ENCODE data around the gene RIIAD1. TPM values are rescaled to one million over a fixed set of nuclear protein-coding genes. Genes with fewer than 3 reads are reported as not detected.
A peak's percentile ranks its signal among the peaks of the same experiment; 100 is the strongest.
"Not testable (repeated sequence)": the region's sequence is repeated elsewhere in the genome, so short reads cannot be mapped to it uniquely, and the experiment has no call there.

Gene RIIAD1
- total and polyA plus RNA-seq, 2 donors from 2014 or later = 4.0 TPM; not detected in 1

GRCh38 chr1:151729157-151729965 lies 8.0 kb downstream of the RIIAD1 start:
- no peak for DNase-seq
- no peak for FAIRE-seq
- H3K9me3 ChIP-seq (ENCODE audit: control insufficient read depth in 2 of 3, insufficient read depth in 1 of 3, low read length in 3 of 3) = no peaks in the 10 kb centered on the region
- TF ChIP-seq, protein P1, sequence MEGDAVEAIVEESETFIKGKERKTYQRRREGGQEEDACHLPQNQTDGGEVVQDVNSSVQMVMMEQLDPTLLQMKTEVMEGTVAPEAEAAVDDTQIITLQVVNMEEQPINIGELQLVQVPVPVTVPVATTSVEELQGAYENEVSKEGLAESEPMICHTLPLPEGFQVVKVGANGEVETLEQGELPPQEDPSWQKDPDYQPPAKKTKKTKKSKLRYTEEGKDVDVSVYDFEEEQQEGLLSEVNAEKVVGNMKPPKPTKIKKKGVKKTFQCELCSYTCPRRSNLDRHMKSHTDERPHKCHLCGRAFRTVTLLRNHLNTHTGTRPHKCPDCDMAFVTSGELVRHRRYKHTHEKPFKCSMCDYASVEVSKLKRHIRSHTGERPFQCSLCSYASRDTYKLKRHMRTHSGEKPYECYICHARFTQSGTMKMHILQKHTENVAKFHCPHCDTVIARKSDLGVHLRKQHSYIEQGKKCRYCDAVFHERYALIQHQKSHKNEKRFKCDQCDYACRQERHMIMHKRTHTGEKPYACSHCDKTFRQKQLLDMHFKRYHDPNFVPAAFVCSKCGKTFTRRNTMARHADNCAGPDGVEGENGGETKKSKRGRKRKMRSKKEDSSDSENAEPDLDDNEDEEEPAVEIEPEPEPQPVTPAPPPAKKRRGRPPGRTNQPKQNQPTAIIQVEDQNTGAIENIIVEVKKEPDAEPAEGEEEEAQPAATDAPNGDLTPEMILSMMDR (IDR thresholded peaks at IDR 0.05; ENCODE audit: borderline replicate concordance, extremely low read depth, insufficient read depth) = no peak
- no peaks in the 10 kb centered on the region for H3K36me3 ChIP-seq (ENCODE audit: control insufficient read depth in 2 of 3, insufficient read depth in 3 of 3, low read length in 3 of 3)
- H3K4me3 ChIP-seq (ENCODE audit: low read length in 3 of 3) = peak overlapping the region in 1 of 3 donors; percentile 41
- H3K27ac ChIP-seq (ENCODE audit: low read depth in 2 of 2, low read length in 2 of 2) = no peak overlapping the region
- peaks cover 0 to 8% (median 0%) of the 10 kb centered on the region in 3 donors for H3K4me1 ChIP-seq (ENCODE audit: control insufficient read depth in 2 of 3, insufficient read depth in 2 of 3, low read depth in 1 of 3, low read length in 3 of 3)
- intact Hi-C loops (cut with DNase I) = no loop called here
- H3K9ac ChIP-seq (ENCODE audit: low read length in 3 of 3) = no peak overlapping the region
- no peaks in the 10 kb centered on the region for H3K27me3 ChIP-seq (ENCODE audit: control insufficient read depth, insufficient read depth, low read length)

GRCh38 chr1:151729966-151730291 lies 8.6 kb downstream of the RIIAD1 start:
- no peaks in the 10 kb centered on the region for H3K36me3 ChIP-seq (ENCODE audit: control insufficient read depth in 2 of 3, insufficient read depth in 3 of 3, low read length in 3 of 3)
- intact Hi-C loops (cut with DNase I) = loop anchor here (10.0 kb wide), 2 partner anchors 125 to 195 kb away; no protein-coding TSS in a partner anchor
- TF ChIP-seq, protein P1 (IDR thresholded peaks at IDR 0.05; ENCODE audit: borderline replicate concordance, extremely low read depth, insufficient read depth) = no peak
- no peak overlapping the region for H3K4me3 ChIP-seq (ENCODE audit: low read length in 3 of 3)
- no peaks in the 10 kb centered on the region for H3K9me3 ChIP-seq (ENCODE audit: control insufficient read depth in 2 of 3, insufficient read depth in 1 of 3, low read length in 3 of 3)
- DNase-seq = no peak
- no peak for FAIRE-seq
- H3K9ac ChIP-seq (ENCODE audit: low read length in 3 of 3) = no peak overlapping the region
- H3K4me1 ChIP-seq (ENCODE audit: control insufficient read depth in 2 of 3, insufficient read depth in 2 of 3, low read depth in 1 of 3, low read length in 3 of 3) = peaks cover 0 to 8% (median 0%) of the 10 kb centered on the region in 3 donors
- H3K27ac ChIP-seq (ENCODE audit: low read depth in 2 of 2, low read length in 2 of 2) = no peak overlapping the region
- no peaks in the 10 kb centered on the region for H3K27me3 ChIP-seq (ENCODE audit: control insufficient read depth, insufficient read depth, low read length)

- no peaks in the 10 kb centered on the region for H3K36me3 ChIP-seq (ENCODE audit: control insufficient read depth in 2 of 3, insufficient read depth in 3 of 3, low read length in 3 of 3)
- H3K9ac ChIP-seq (ENCODE audit: low read length in 3 of 3) = no peak overlapping the region
- FAIRE-seq (no peak), DNase-seq (no peak)
- no peak overlapping the region for H3K27ac ChIP-seq (ENCODE audit: low read depth in 2 of 2, low read length in 2 of 2)
- peaks cover 0 to 8% (median 0%) of the 10 kb centered on the region in 3 donors for H3K4me1 ChIP-seq (ENCODE audit: control insufficient read depth in 2 of 3, insufficient read depth in 2 of 3, low read depth in 1 of 3, low read length in 3 of 3)
- H3K27me3 ChIP-seq (ENCODE audit: control insufficient read depth, insufficient read depth, low read length) = no peaks in the 10 kb centered on the region
- TF ChIP-seq, protein P1 (IDR thresholded peaks at IDR 0.05; ENCODE audit: borderline replicate concordance, extremely low read depth, insufficient read depth) = no peak
- intact Hi-C loops (cut with DNase I) = loop anchor here (10.0 kb wide), 2 partner anchors 128 to 198 kb away; no protein-coding TSS in a partner anchor
- no peak overlapping the region for H3K4me3 ChIP-seq (ENCODE audit: low read length in 3 of 3)
- H3K9me3 ChIP-seq (ENCODE audit: control insufficient read depth in 2 of 3, insufficient read depth in 1 of 3, low read length in 3 of 3) = peaks cover 0 to 7% (median 0%) of the 10 kb centered on the region in 3 donors
These were observed 11.8 kb downstream of the RIIAD1 start for GRCh38 chr1:151733126-151733525.

DNA sequence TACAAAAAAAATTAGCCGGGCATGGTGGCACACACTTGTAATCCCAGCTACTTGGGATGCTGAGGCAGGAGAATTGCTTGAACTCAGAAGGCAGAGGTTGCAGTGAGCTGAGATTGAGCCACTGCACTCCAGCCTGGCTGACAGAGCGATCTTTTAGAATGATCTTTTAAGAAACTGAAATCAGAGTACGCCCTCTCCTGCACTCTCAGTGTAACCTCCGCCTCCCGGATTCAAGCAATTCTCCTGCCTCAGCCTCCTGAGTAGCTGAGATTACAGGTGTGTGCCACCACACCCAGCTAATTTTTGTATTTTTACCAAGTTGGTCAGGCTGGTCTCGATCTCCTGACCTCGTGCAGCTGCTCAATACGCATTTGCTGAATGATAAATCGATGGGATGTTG lies 12.7 kb downstream of the RIIAD1 start:
- H3K4me3 ChIP-seq (ENCODE audit: low read length in 3 of 3); H3K27ac ChIP-seq (ENCODE audit: low read depth in 2 of 2, low read length in 2 of 2); H3K27me3 ChIP-seq (ENCODE audit: control insufficient read depth, insufficient read depth, low read length); H3K9me3 ChIP-seq (ENCODE audit: control insufficient read depth in 2 of 3, insufficient read depth in 1 of 3, low read length in 3 of 3); DNase-seq; H3K4me1 ChIP-seq (ENCODE audit: control insufficient read depth in 2 of 3, insufficient read depth in 2 of 3, low read depth in 1 of 3, low read length in 3 of 3); H3K9ac ChIP-seq (ENCODE audit: low read length in 3 of 3); FAIRE-seq; H3K36me3 ChIP-seq (ENCODE audit: control insufficient read depth in 2 of 3, insufficient read depth in 3 of 3, low read length in 3 of 3): not testable (repeated sequence)
- intact Hi-C loops (cut with DNase I) = loop anchor here (10.0 kb wide), 2 partner anchors 129 to 199 kb away; no protein-coding TSS in a partner anchor

Measured in kidney (tissue), 14 donors.